Fibroblast of skin of right biceps (primary cell): ENCODE data around the gene PRKCB.
"Not testable (repeated sequence)": the region's sequence is repeated elsewhere in the genome, so short reads cannot be mapped to it uniquely, and the experiment has no call there.

ENCODE experiments used
- DNase-seq: peaks from one replicate; pipeline ENCODE4 v3.0.0-alpha.2; 2013

The PRKCB gene

GRCh38 chr16:24013054-24013636, 177.4 kb downstream of the PRKCB start:
- no peak for DNase-seq

GRCh38 chr16:24013864-24014645, 178.3 kb downstream of the PRKCB start:
- DNase-seq: no peak

GRCh38 chr16:24014955-24015354, 179.2 kb downstream of the PRKCB start:
- not testable (repeated sequence) for DNase-seq

- no peak for DNase-seq
Measured at GRCh38 chr16:24015923-24016322, 180.1 kb downstream of the PRKCB start.

GRCh38 chr16:24018485-24018884, 182.7 kb downstream of the PRKCB start:
- DNase-seq: no peak

- DNase-seq: no peak
Measured at GRCh38 chr16:24022797-24023196, 187.0 kb downstream of the PRKCB start.

- no peak for DNase-seq
Measured at GRCh38 chr16:24023621-24024020, 187.8 kb downstream of the PRKCB start.

- DNase-seq: no peak
Measured at GRCh38 chr16:24024971-24025370, 189.2 kb downstream of the PRKCB start.

GRCh38 chr16:24027466-24027865, 191.7 kb downstream of the PRKCB start:
- DNase-seq: no peak

GRCh38 chr16:24029841-24030240, 194.1 kb downstream of the PRKCB start:
- not testable (repeated sequence) for DNase-seq

GRCh38 chr16:24035127-24035842, 199.5 kb downstream of the PRKCB start:
- no peak for DNase-seq

- no peak for DNase-seq
Measured at GRCh38 chr16:24036038-24036543, 200.3 kb downstream of the PRKCB start.

- DNase-seq: peak; percentile 27
Measured at GRCh38 chr16:24036614-24037013, 200.8 kb downstream of the PRKCB start.

- DNase-seq: no peak
Measured at GRCh38 chr16:24037335-24037734, 201.6 kb downstream of the PRKCB start.

- DNase-seq: peak; percentile 39
Measured at GRCh38 chr16:24041834-24042631, 206.2 kb downstream of the PRKCB start.

GRCh38 chr16:24044467-24044866, 208.7 kb downstream of the PRKCB start:
- DNase-seq: no peak

GRCh38 chr16:24045641-24046040, 209.9 kb downstream of the PRKCB start:
- no peak for DNase-seq

- no peak for DNase-seq
Measured at GRCh38 chr16:24046442-24046841, 210.7 kb downstream of the PRKCB start.

GRCh38 chr16:24049113-24049512, 213.3 kb downstream of the PRKCB start:
- DNase-seq: no peak

GRCh38 chr16:24051125-24051524, 215.3 kb downstream of the PRKCB start:
- DNase-seq: no peak

GRCh38 chr16:24052329-24053098, 216.7 kb downstream of the PRKCB start:
- no peak for DNase-seq
